AG04450 (cell line): ENCODE data around the gene SMC3. TPM values are rescaled to one million over a fixed set of nuclear protein-coding genes. Genes with fewer than 3 reads are reported as not detected.

Experiments
- CTCF ChIA-PET: fragments of 300-600, 350-600 bp; formaldehyde crosslinking; extraction: SDS; loops from one replicate; lab custom pipeline; 2022; ENCODE audit warnings: antibody characterized with exemption, inconsistent platforms; lab: Charles Lee
- POLR2A ChIA-PET: fragments of 350-600 bp; formaldehyde crosslinking; extraction: SDS; loops from one replicate; lab custom pipeline; 2021; ENCODE audit warnings: antibody characterized with exemption, inconsistent platforms; lab: Yijun Ruan, JAX
- DNase-seq: peaks from one replicate; pipeline ENCODE4 v3.0.0-alpha.2; 2011; ENCODE audit warnings: low read depth, low spot score
- H3K27ac ChIP-seq: one replicate; pipeline ENCODE4 v1.5.1; 2012; ENCODE audit warnings: low read depth, low read length, control low read depth
- H3K27me3 ChIP-seq: one replicate; pipeline ENCODE4 v1.6.0; 2012; ENCODE audit warnings: low read length; ENCODE audit not compliant: control insufficient read depth, insufficient read depth
- H3K4me3 ChIP-seq: 2 replicates; pipeline ENCODE4 v1.5.1; 2011; ENCODE audit warnings: mild to moderate bottlenecking, low read depth, low read length, control low read depth
- H3K9me3 ChIP-seq: 2 replicates; pipeline ENCODE4 v1.5.1; 2012; ENCODE audit warnings: low read length; ENCODE audit not compliant: control insufficient read depth, insufficient read depth
- CTCF ChIP-seq: IDR thresholded peaks from 2 replicates; pipeline ENCODE4 v1.5.1; 2011; ENCODE audit warnings: low read depth, low read length, control low read depth, inconsistent platforms
- polyA plus RNA-seq: library from polyadenylated mRNA; depleted of rRNA; stranded (reverse); fragments of >200 nt; gene quantifications from 2 replicates; pipeline ENCODE4 v1.2.3, GENCODE V29; 2011

Gene SMC3
- polyA plus RNA-seq, 1 experiment = 26.2 TPM

GRCh38 chr10:110584006-110584405, 16.5 kb downstream of the SMC3 start:
- no peak overlapping the region for H3K27ac ChIP-seq
- H3K9me3 ChIP-seq = no peaks in the 10 kb centered on the region
- no peak overlapping the region for H3K4me3 ChIP-seq
- CTCF ChIA-PET = interaction anchor here (1.2 to 3.1 kb wide), 5 partner anchors 9 to 446 kb away, joined by 3 to 22 read pairs (median 5); no protein-coding TSS in a partner anchor
- DNase-seq = no peak
- TF ChIP-seq CTCF = no peak
- H3K27me3 ChIP-seq = no peaks in the 10 kb centered on the region
- POLR2A ChIA-PET = no interaction called here

GRCh38 chr10:110591760-110592159, 24.3 kb downstream of the SMC3 start:
- ChIA-PET CTCF (interaction anchor here (0.9 to 3.0 kb wide), 2 partner anchors 9 to 238 kb away, joined by 4 to 18 read pairs; no protein-coding TSS in a partner anchor), POLR2A (no interaction called here)
- H3K9me3 ChIP-seq = no peaks in the 10 kb centered on the region
- no peak overlapping the region for H3K27ac ChIP-seq
- no peaks in the 10 kb centered on the region for H3K27me3 ChIP-seq
- no peak for DNase-seq
- no peak overlapping the region for H3K4me3 ChIP-seq
- TF ChIP-seq CTCF = no peak

GRCh38 chr10:110597476-110597875, 30.0 kb downstream of the SMC3 start:
- Histone ChIP-seq H3K27me3 (no peaks in the 10 kb centered on the region), H3K27ac (no peak overlapping the region), H3K9me3 (no peaks in the 10 kb centered on the region), H3K4me3 (no peak overlapping the region)
- TF ChIP-seq CTCF = no peak
- DNase-seq = no peak
- POLR2A ChIA-PET = no interaction called here
- CTCF ChIA-PET = interaction anchor here (1.3 to 5.5 kb wide), 2 partner anchors 13 to 291 kb away, joined by 3 to 100 read pairs; partner anchors contain the start of gene SMNDC1

GRCh38 chr10:110600487-110601101, 33.1 kb downstream of the SMC3 start:
- TF ChIP-seq CTCF = peak; percentile 54
- peak; percentile 38 for DNase-seq
- Histone ChIP-seq H3K4me3 (no peak overlapping the region), H3K9me3 (no peaks in the 10 kb centered on the region), H3K27me3 (no peaks in the 10 kb centered on the region), H3K27ac (no peak overlapping the region)
- ChIA-PET POLR2A (interaction anchor here (0.7 kb wide), 2 partner anchors 101 to 313 kb away, joined by 4 to 9 read pairs; no protein-coding TSS in a partner anchor), CTCF (interaction anchor here (0.6 to 5.5 kb wide), 24 partner anchors 8 to 306 kb away, joined by 3 to 100 read pairs (median 4); partner anchors contain the start of gene SMNDC1)

- Histone ChIP-seq H3K9me3 (no peaks in the 10 kb centered on the region), H3K27me3 (no peaks in the 10 kb centered on the region), H3K4me3 (no peak overlapping the region), H3K27ac (no peak overlapping the region)
- ChIA-PET POLR2A (no interaction called here), CTCF (interaction anchor here (0.6 to 3.2 kb wide), 8 partner anchors 11 to 739 kb away, joined by 3 to 22 read pairs (median 9); partner anchors contain the start of gene SMNDC1)
- TF ChIP-seq CTCF = no peak
- DNase-seq = no peak
Measured at GRCh38 chr10:110601581-110601980, 34.1 kb downstream of the SMC3 start.
